IMR-90 (cell line): ENCODE measurements around the gene FCRL5. TPM values are rescaled to one million over a fixed set of nuclear protein-coding genes. Genes with fewer than 3 reads are reported as not detected.

Experiments
- ATAC-seq: fragments of 200-7000 bp; cut with Tn5 transposase; 2 replicates; pipeline ENCODE4 v1.9.1; 2020; ENCODE audit warnings: low read depth, mild to moderate bottlenecking, moderate library complexity
- BruUV-seq: library from RNA; stranded (reverse); fragments of 400-500 nt; replicated peaks from 2 replicates; lab custom pipeline; 2021; lab: Mats Ljungman, UMichigan
- CTCF ChIA-PET: fragments of 300-600 bp; formaldehyde crosslinking; extraction: SDS; loops from one replicate; lab custom pipeline; 2021; ENCODE audit warnings: antibody characterized with exemption; lab: Yijun Ruan, JAX
- POLR2A ChIA-PET: fragments of 300-600 bp; sonication (Branson Sonifier 250); formaldehyde crosslinking; loops from one replicate; lab custom pipeline; 2022; ENCODE audit warnings: antibody characterized with exemption; ENCODE audit not compliant: unreplicated experiment; lab: Charles Lee
- DNase-seq: peaks from one replicate; pipeline ENCODE4 v3.0.0; 2013
- H2AFZ ChIP-seq: replicated peaks from 2 replicates; pipeline ENCODE3; 2013; ENCODE audit warnings: low read length, mild to moderate bottlenecking; ENCODE audit not compliant: poor library complexity
- H2AK5ac ChIP-seq: 2 replicates; pipeline ENCODE4 v1.6.1; 2013; ENCODE audit warnings: low read depth, low read length, inconsistent platforms
- H2AK9ac ChIP-seq: replicated peaks from 2 replicates; pipeline ENCODE3; 2013; ENCODE audit warnings: mild to moderate bottlenecking, low read depth, low read length, moderate library complexity; ENCODE audit not compliant: poor library complexity
- H2BK120ac ChIP-seq: 2 replicates; pipeline ENCODE4 v1.6.1; 2013; ENCODE audit warnings: low read depth, low read length, inconsistent platforms
- H2BK15ac ChIP-seq: 3 replicates; pipeline ENCODE4 v1.6.1; 2013; ENCODE audit warnings: low read depth, low read length, inconsistent platforms
- H2BK20ac ChIP-seq: 2 replicates; pipeline ENCODE4 v1.6.1; 2013; ENCODE audit warnings: low read depth, mild to moderate bottlenecking, inconsistent platforms, low read length, moderate library complexity
- H2BK5ac ChIP-seq: 2 replicates; pipeline ENCODE4 v1.6.1; 2013; ENCODE audit warnings: mild to moderate bottlenecking, low read depth, low read length, inconsistent platforms; ENCODE audit not compliant: poor library complexity, severe bottlenecking
- H3K14ac ChIP-seq: replicated peaks from 2 replicates; pipeline ENCODE4 v1.6.1; 2013; ENCODE audit warnings: low read depth, low read length, inconsistent platforms
- H3K18ac ChIP-seq: 2 replicates; pipeline ENCODE4 v1.6.1; 2013; ENCODE audit warnings: low read depth, low read length, control low read depth
- H3K23ac ChIP-seq: 2 replicates; pipeline ENCODE4 v1.6.1; 2013; ENCODE audit warnings: low read depth, low read length, inconsistent platforms
- H3K27ac ChIP-seq: 2 replicates; pipeline ENCODE4 v1.5.1; 2013; ENCODE audit warnings: mild to moderate bottlenecking, control low read depth, low read length; ENCODE audit not compliant: insufficient read depth
- H3K27me3 ChIP-seq: 2 replicates; pipeline ENCODE4 v1.6.1; 2013; ENCODE audit warnings: low read length; ENCODE audit not compliant: control insufficient read depth, insufficient read depth
- H3K36me3 ChIP-seq: 2 replicates; pipeline ENCODE4 v1.6.1; 2013; ENCODE audit warnings: low read length, mixed read lengths; ENCODE audit not compliant: control insufficient read depth, insufficient read depth
- H3K4ac ChIP-seq: 2 replicates; pipeline ENCODE4 v1.6.1; 2013; ENCODE audit warnings: low read depth, low read length, inconsistent platforms
- H3K4me1 ChIP-seq: 2 replicates; pipeline ENCODE4 v1.6.1; 2013; ENCODE audit warnings: low read length, mixed read lengths; ENCODE audit not compliant: control insufficient read depth, insufficient read depth
- H3K4me2 ChIP-seq: 2 replicates; pipeline ENCODE4 v1.6.1; 2013; ENCODE audit warnings: low read depth, mild to moderate bottlenecking, control low read depth, low read length, moderate library complexity
- H3K4me3 ChIP-seq: 2 replicates; pipeline ENCODE4 v1.5.1; 2013; ENCODE audit warnings: low read depth, mild to moderate bottlenecking, control low read depth, low read length, moderate library complexity; ENCODE audit not compliant: insufficient read depth
- H3K56ac ChIP-seq: 2 replicates; pipeline ENCODE4 v1.6.1; 2013; ENCODE audit warnings: low read length, inconsistent platforms; ENCODE audit not compliant: insufficient read depth; ENCODE audit errors: extremely low read depth
- H3K79me1 ChIP-seq, 2 experiments: 2 replicates each; pipeline ENCODE4 v1.6.1; 2013; ENCODE audit warnings: low read length in 2 of 2, inconsistent platforms in 1 of 2, low read depth in 1 of 2
- H3K9ac ChIP-seq: 2 replicates; pipeline ENCODE4 v1.6.1; 2013; ENCODE audit warnings: low read depth, low read length, control low read depth
- H3K9me1 ChIP-seq: 2 replicates; pipeline ENCODE4 v1.6.1; 2013; ENCODE audit warnings: low read length, inconsistent platforms; ENCODE audit not compliant: insufficient read depth
- H3K9me3 ChIP-seq: 2 replicates; pipeline ENCODE4 v1.6.1; 2013; ENCODE audit warnings: low read length; ENCODE audit not compliant: control insufficient read depth, insufficient read depth
- H4K20me1 ChIP-seq: 2 replicates; pipeline ENCODE4 v1.6.1; 2013; ENCODE audit warnings: low read length, inconsistent platforms; ENCODE audit not compliant: insufficient read depth
- H4K5ac ChIP-seq: 2 replicates; pipeline ENCODE4 v1.6.1; 2013; ENCODE audit warnings: mild to moderate bottlenecking, low read depth, low read length, control low read depth
- H4K8ac ChIP-seq, 2 experiments: 2 replicates each; pipeline ENCODE4 v1.6.1; 2013; ENCODE audit warnings: low read depth in 2 of 2, low read length in 2 of 2, control low read depth in 1 of 2, inconsistent platforms in 1 of 2
- H4K91ac ChIP-seq: 2 replicates; pipeline ENCODE4 v1.6.1; 2013; ENCODE audit warnings: low read depth, low read length, inconsistent platforms; ENCODE audit not compliant: insufficient read depth
- CEBPB ChIP-seq: IDR thresholded peaks from 2 replicates; pipeline ENCODE4 v1.6.1; 2012; ENCODE audit warnings: low read depth, low read length, improper control_type of control experiment
- CTCF ChIP-seq: conservative IDR thresholded peaks from 2 replicates; pipeline ENCODE4 v1.5.1; 2012; ENCODE audit warnings: mild to moderate bottlenecking, low read depth, low read length, improper control_type of control experiment
- RAD21 ChIP-seq: IDR thresholded peaks from 2 replicates; pipeline ENCODE4 v1.6.1; 2012; ENCODE audit warnings: low read length, improper control_type of control experiment
- SMC3 ChIP-seq: fragments of 150-350 bp; IDR thresholded peaks from 2 replicates; pipeline ENCODE4 v1.6.1; 2016; ENCODE audit warnings: low read depth, mild to moderate bottlenecking, antibody characterized with exemption, low read length, moderate library complexity
- WGBS, 2 experiments: methylation state at CpG; one replicate each; pipeline versions ENCODE4 v1.1.5 to v1.1.7; 2013; ENCODE audit warnings: missing lambda C conversion rate in 2 of 2; ENCODE audit not compliant: insufficient read length in 1 of 2; ENCODE audit errors: extremely low coverage in 2 of 2; 5-methylcytosine and 5-hydroxymethylcytosine counted together
- dilution Hi-C: fragments of 300-500 bp; cut with HindIII; formaldehyde crosslinking; loops from one replicate; pipeline ENCODE4 v1.14.3; 2018; ENCODE audit warnings: low sequenced_read_pairs; ENCODE audit not compliant: unreplicated experiment
- in situ Hi-C: fragments of 300-500 bp; cut with MboI; formaldehyde crosslinking; loops from 3 replicates; pipeline ENCODE4 v1.14.3; 2019; ENCODE audit warnings: low sequenced_read_pairs, inconsistent platforms, mixed read lengths
- intact Hi-C: fragments of 100-400 bp; cut with micrococcal nuclease; formaldehyde crosslinking; loops from 2 replicates; pipeline ENCODE4 v1.10.0; 2022
- polyA plus RNA-seq, 3 experiments: library from polyadenylated mRNA; depleted of rRNA; stranded (reverse); fragments of >200 nt; gene quantifications; 2 replicates each; pipeline ENCODE4 v1.2.3, GENCODE V29; 2012; ENCODE audit warnings: low replicate concordance in 1 of 3
- total RNA-seq: library from RNA; depleted of rRNA; stranded (reverse); fragments of >200 nt; gene quantifications from 2 replicates; pipeline ENCODE4 v1.2.3, GENCODE V29; 2012

Gene FCRL5
- total and polyA plus RNA-seq, 2 of the 4 experiments (the other 2 are of a cell fraction): not detected

- Histone ChIP-seq H2BK20ac (no peak overlapping the region), H3K4ac (no peak overlapping the region), H3K4me2 (no peak overlapping the region), H3K18ac (no peak overlapping the region), H2AK9ac (no peak overlapping the region), H3K36me3 (no peaks in the 10 kb centered on the region), H2AFZ (no peak overlapping the region), H3K4me1 (no peaks in the 10 kb centered on the region), H3K14ac (no peak overlapping the region), H3K27me3 (no peaks in the 10 kb centered on the region), H4K5ac (no peak overlapping the region), H2BK15ac (no peak overlapping the region), H2AK5ac (no peak overlapping the region), H4K8ac (no peak overlapping the region), H3K9me1 (no peaks in the 10 kb centered on the region), H3K4me3 (no peak overlapping the region), H2BK120ac (no peak overlapping the region), H3K27ac (no peak overlapping the region), H4K91ac (no peak overlapping the region), H3K9me3 (no peaks in the 10 kb centered on the region), H4K20me1 (no peaks in the 10 kb centered on the region), H3K56ac (no peak overlapping the region), H3K9ac (no peak overlapping the region), H3K79me1 (no peaks in the 10 kb centered on the region), H3K23ac (no peak overlapping the region), H2BK5ac (no peak overlapping the region)
- CTCF ChIA-PET: interaction anchor here (1.2 to 1.3 kb wide), 2 partner anchors 9 to 97 kb away, joined by 3 to 4 read pairs; no protein-coding TSS in a partner anchor
- peak; percentile 43 for TF ChIP-seq SMC3
- peak; percentile 67 for TF ChIP-seq CTCF
- peak; percentile 48 for TF ChIP-seq RAD21
- no peak for TF ChIP-seq CEBPB
- ATAC-seq (peak; percentile 97), DNase-seq (peak; percentile 23)
- BruUV-seq: no TSS peak
- dilution Hi-C loops: no loop called here
- POLR2A ChIA-PET: no interaction called here
- in situ Hi-C loops: loop anchor here (10.0 kb wide), 1 partner anchor 301 kb away; no protein-coding TSS in a partner anchor
- no CpG with 5 or more reads among the region's 5 CpGs for WGBS, 2 experiments
- intact Hi-C loops: loop anchor here (2.0 to 5.0 kb wide), 2 partner anchors 324 to 629 kb away; no protein-coding TSS in a partner anchor
Measured at GRCh38 chr1:157496121-157496526, 56.2 kb downstream of the FCRL5 start.
